CD4-positive, alpha-beta T cell (primary cell): ENCODE measurements around the gene CAPN9. TPM values are rescaled to one million over a fixed set of nuclear protein-coding genes. Genes with fewer than 3 reads are reported as not detected.

Experiments
- ATAC-seq: fragments of 200-7000 bp; cut with Tn5 transposase; one replicate; pipeline ENCODE4 v1.10.0; 2022; ENCODE audit warnings: mild to moderate bottlenecking; ENCODE audit not compliant: poor library complexity
- CTCF ChIA-PET: fragments of 350-600 bp; sonication (Branson Sonifier 250); formaldehyde crosslinking; loops from one replicate; lab custom pipeline; 2021; ENCODE audit warnings: antibody characterized with exemption, inconsistent platforms; lab: Charles Lee
- POLR2A ChIA-PET: fragments of 350-600 bp; sonication (Branson Sonifier 250); formaldehyde crosslinking; loops from one replicate; lab custom pipeline; 2021; ENCODE audit warnings: antibody characterized with exemption, inconsistent platforms; lab: Charles Lee
- DNase-seq, 14 experiments: peaks; one replicate each; pipeline ENCODE4 v3.0.0-alpha.2; 2013 to 2020; ENCODE audit warnings: mixed read lengths in 2 of 14
- H3K27ac ChIP-seq, 2 donors: one replicate each; pipeline versions ENCODE4 v1.5.1 to v1.7.0; 2013; ENCODE audit warnings: low read length in 2 of 2, low read depth in 1 of 2, mild to moderate bottlenecking in 1 of 2
- H3K27me3 ChIP-seq, 2 experiments: 1 replicate in 1 of 2; 2 replicates in 1 of 2; pipeline versions ENCODE4 v1.6.1 to v1.7.0; 2013; ENCODE audit warnings: low read length in 2 of 2, control low read depth in 1 of 2, mild to moderate bottlenecking in 1 of 2, moderate library complexity in 1 of 2; ENCODE audit not compliant: insufficient read depth in 2 of 2, control insufficient read depth in 1 of 2
- H3K36me3 ChIP-seq: one replicate; pipeline ENCODE4 v1.6.1; 2013; ENCODE audit warnings: low read length, control low read depth; ENCODE audit not compliant: insufficient read depth
- H3K4me1 ChIP-seq: one replicate; pipeline ENCODE4 v1.6.1; 2013; ENCODE audit warnings: low read length, control low read depth; ENCODE audit not compliant: insufficient read depth
- H3K4me3 ChIP-seq: one replicate; pipeline ENCODE4 v1.5.1; 2013; ENCODE audit warnings: mild to moderate bottlenecking, low read length, moderate library complexity
- H3K9me3 ChIP-seq, 2 experiments: 1 replicate in 1 of 2; 2 replicates in 1 of 2; pipeline versions ENCODE4 v1.6.1 to v1.7.0; 2013; ENCODE audit warnings: low read length in 2 of 2, mild to moderate bottlenecking in 2 of 2, control low read depth in 1 of 2, moderate library complexity in 1 of 2; ENCODE audit not compliant: control insufficient read depth in 1 of 2, insufficient read depth in 1 of 2
- H3K27ac Mint-ChIP-seq: one replicate; pipeline ENCODE4 v1.8.0; 2020; ENCODE audit warnings: mixed read lengths
- H3K27me3 Mint-ChIP-seq: one replicate; pipeline ENCODE4 v1.8.0; 2021; ENCODE audit warnings: mixed read lengths
- H3K36me3 Mint-ChIP-seq: one replicate; pipeline ENCODE4 v1.8.0; 2021; ENCODE audit warnings: low read depth, mixed read lengths
- H3K4me1 Mint-ChIP-seq: one replicate; pipeline ENCODE4 v1.8.0; 2021; ENCODE audit warnings: low read depth, mixed read lengths
- H3K4me3 Mint-ChIP-seq: one replicate; pipeline ENCODE4 v1.8.0; 2020; ENCODE audit warnings: mild to moderate bottlenecking, mixed read lengths
- H3K9me3 Mint-ChIP-seq: one replicate; pipeline ENCODE4 v1.8.0; 2020; ENCODE audit warnings: mixed read lengths
- CTCF ChIP-seq: fragments of 200-600 bp; IDR thresholded peaks from one replicate; pipeline ENCODE4 v1.8.0; 2022; ENCODE audit warnings: antibody characterized with exemption, mild to moderate bottlenecking
- intact Hi-C, 2 experiments: fragments of 100-400 bp; cut with DNase I in 1 of 2; cut with micrococcal nuclease in 1 of 2; formaldehyde crosslinking; loops; one replicate each; pipeline versions ENCODE4 v1.15.1 to v1.9.0; 2023 to 2025; cut with DNase I, micrococcal nuclease
- total RNA-seq, 174 experiments: library from RNA in 2 of 174; stranded (reverse) in 2 of 174; gene quantifications; one replicate each; pipeline ENCODE4 v1.2.3 and lab custom pipeline; 2021 to 2026

CAPN9 gene
- total RNA-seq, 2 experiments from 2014 or later: not detected

- ChIA-PET POLR2A (no interaction called here), CTCF (no interaction called here)
- H3K9me3 Mint-ChIP-seq: peaks cover 3% of the 10 kb centered on the region
- H3K27ac Mint-ChIP-seq: no peak overlapping the region
- H3K27me3 ChIP-seq: no peaks in the 10 kb centered on the region
- no peaks in the 10 kb centered on the region for H3K9me3 ChIP-seq
- H3K4me3 ChIP-seq: no peak overlapping the region
- H3K36me3 ChIP-seq: no peaks in the 10 kb centered on the region
- ATAC-seq: no peak
- no peaks in the 10 kb centered on the region for H3K36me3 Mint-ChIP-seq
- no peaks in the 10 kb centered on the region for H3K4me1 ChIP-seq
- no peak overlapping the region for H3K4me3 Mint-ChIP-seq
- intact Hi-C loops: loop anchor here in 1 of 2 experiments (10.0 kb wide), 1 partner anchor 298 kb away; no protein-coding TSS in a partner anchor
- H3K27me3 Mint-ChIP-seq: peaks cover 12% of the 10 kb centered on the region
- TF ChIP-seq CTCF: no peak
- no peak for DNase-seq
- no peak overlapping the region for H3K27ac ChIP-seq
- H3K4me1 Mint-ChIP-seq: no peaks in the 10 kb centered on the region
Measured at GRCh38 chr1:230806552-230806951, 59.4 kb downstream of the CAPN9 start.

GRCh38 chr1:230807029-230807428 is 59.8 kb downstream of the CAPN9 start:
- no peaks in the 10 kb centered on the region for H3K4me1 ChIP-seq
- no peak for TF ChIP-seq CTCF
- Mint-ChIP-seq H3K36me3 (no peaks in the 10 kb centered on the region), H3K27me3 (peaks cover 11% of the 10 kb centered on the region), H3K9me3 (peaks cover 6% of the 10 kb centered on the region), H3K27ac (no peak overlapping the region), H3K4me1 (no peaks in the 10 kb centered on the region), H3K4me3 (no peak overlapping the region)
- H3K4me3 ChIP-seq: no peak overlapping the region
- intact Hi-C loops: loop anchor here in 1 of 2 experiments (10.0 kb wide), 1 partner anchor 298 kb away; no protein-coding TSS in a partner anchor
- ATAC-seq: no peak
- DNase-seq: no peak
- POLR2A ChIA-PET: no interaction called here
- no peak overlapping the region for H3K27ac ChIP-seq
- CTCF ChIA-PET: no interaction called here
- no peaks in the 10 kb centered on the region for H3K36me3 ChIP-seq
- no peaks in the 10 kb centered on the region for H3K27me3 ChIP-seq
- peaks cover 0 to under 1% of the 10 kb centered on the region in 2 experiments for H3K9me3 ChIP-seq

GRCh38 chr1:230807561-230808280 is 60.5 kb downstream of the CAPN9 start:
- DNase-seq (no peak), ATAC-seq (no peak)
- Mint-ChIP-seq H3K27me3 (peaks cover 10% of the 10 kb centered on the region), H3K4me1 (no peaks in the 10 kb centered on the region), H3K4me3 (no peak overlapping the region), H3K36me3 (no peaks in the 10 kb centered on the region), H3K9me3 (peaks cover 11% of the 10 kb centered on the region), H3K27ac (no peak overlapping the region)
- Histone ChIP-seq H3K27me3 (no peaks in the 10 kb centered on the region), H3K4me3 (no peak overlapping the region), H3K27ac (no peak overlapping the region), H3K36me3 (no peaks in the 10 kb centered on the region), H3K9me3 (peaks cover 0 to 6% of the 10 kb centered on the region in 2 experiments), H3K4me1 (no peaks in the 10 kb centered on the region)
- intact Hi-C loops: loop anchor here in 1 of 2 experiments (10.0 kb wide), 1 partner anchor 297 kb away; no protein-coding TSS in a partner anchor
- POLR2A ChIA-PET: no interaction called here
- TF ChIP-seq CTCF: no peak
- CTCF ChIA-PET: no interaction called here
